ENCODE measurements around the gene EXOC6B.

Gene EXOC6B

DNA sequence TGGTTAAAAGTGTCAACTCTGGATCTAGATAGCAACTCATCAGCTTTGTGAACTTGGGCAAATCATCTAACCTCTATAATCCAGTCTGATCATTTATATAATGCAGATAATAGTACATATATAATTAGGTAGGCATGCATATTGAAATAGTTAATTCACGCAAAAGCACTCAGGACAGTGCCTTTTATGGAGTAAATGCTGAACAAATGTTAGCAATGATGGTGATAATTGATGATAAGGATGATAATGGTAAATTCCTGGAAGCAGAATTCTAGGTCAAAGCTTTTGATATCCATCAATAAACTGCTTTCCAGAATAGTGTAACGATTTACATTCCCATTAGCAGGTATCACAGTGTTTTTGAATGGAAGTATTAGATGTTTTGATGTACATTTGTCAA is 618.5 kb downstream of the EXOC6B start:
- no peaks in the 10 kb centered on the region for H3K9me3 ChIP-seq (replicated peaks; ENCODE audit: insufficient read depth, low read length)
- no peaks in the 10 kb centered on the region for H3F3A ChIP-seq (ENCODE audit: insufficient read depth, low read length)
- no peak overlapping the region for H3K27ac ChIP-seq (ENCODE audit: low read length)
- no peaks in the 10 kb centered on the region for H4K20me1 ChIP-seq (ENCODE audit: insufficient read depth, low read length)
- no peak overlapping the region for H3K4me3 ChIP-seq (ENCODE audit: low read length)
- no peak overlapping the region for H3K9ac ChIP-seq (ENCODE audit: low read length)
- no peaks in the 10 kb centered on the region for H3K9me2 ChIP-seq (replicated peaks; ENCODE audit: insufficient read depth, low read length)
- H3K4me2 ChIP-seq (ENCODE audit: low read depth, low read length), result no peak overlapping the region
- TF ChIP-seq, protein P1, sequence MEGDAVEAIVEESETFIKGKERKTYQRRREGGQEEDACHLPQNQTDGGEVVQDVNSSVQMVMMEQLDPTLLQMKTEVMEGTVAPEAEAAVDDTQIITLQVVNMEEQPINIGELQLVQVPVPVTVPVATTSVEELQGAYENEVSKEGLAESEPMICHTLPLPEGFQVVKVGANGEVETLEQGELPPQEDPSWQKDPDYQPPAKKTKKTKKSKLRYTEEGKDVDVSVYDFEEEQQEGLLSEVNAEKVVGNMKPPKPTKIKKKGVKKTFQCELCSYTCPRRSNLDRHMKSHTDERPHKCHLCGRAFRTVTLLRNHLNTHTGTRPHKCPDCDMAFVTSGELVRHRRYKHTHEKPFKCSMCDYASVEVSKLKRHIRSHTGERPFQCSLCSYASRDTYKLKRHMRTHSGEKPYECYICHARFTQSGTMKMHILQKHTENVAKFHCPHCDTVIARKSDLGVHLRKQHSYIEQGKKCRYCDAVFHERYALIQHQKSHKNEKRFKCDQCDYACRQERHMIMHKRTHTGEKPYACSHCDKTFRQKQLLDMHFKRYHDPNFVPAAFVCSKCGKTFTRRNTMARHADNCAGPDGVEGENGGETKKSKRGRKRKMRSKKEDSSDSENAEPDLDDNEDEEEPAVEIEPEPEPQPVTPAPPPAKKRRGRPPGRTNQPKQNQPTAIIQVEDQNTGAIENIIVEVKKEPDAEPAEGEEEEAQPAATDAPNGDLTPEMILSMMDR (IDR thresholded peaks at IDR 0.05; ENCODE audit: low read length), result no peak
- TF ChIP-seq EZH2phosphoT487 (IDR thresholded peaks at IDR 0.05; ENCODE audit: low read length), result no peak
- TF ChIP-seq EZH2 (optimal IDR thresholded peaks at IDR 0.05; ENCODE audit: low read depth, low read length), result no peak
- no peaks in the 10 kb centered on the region for H3K79me2 ChIP-seq (ENCODE audit: low read length)
- H3K27me3 ChIP-seq (replicated peaks; ENCODE audit: insufficient read depth, low read length), result no peaks in the 10 kb centered on the region
- no peaks in the 10 kb centered on the region for H3K4me1 ChIP-seq (ENCODE audit: low read length)
- no peak for DNase-seq
- no peak overlapping the region for H2AFZ ChIP-seq (ENCODE audit: low read length)
- no peaks in the 10 kb centered on the region for H3K36me3 ChIP-seq (replicated peaks; ENCODE audit: insufficient read depth, low read length)

DNA sequence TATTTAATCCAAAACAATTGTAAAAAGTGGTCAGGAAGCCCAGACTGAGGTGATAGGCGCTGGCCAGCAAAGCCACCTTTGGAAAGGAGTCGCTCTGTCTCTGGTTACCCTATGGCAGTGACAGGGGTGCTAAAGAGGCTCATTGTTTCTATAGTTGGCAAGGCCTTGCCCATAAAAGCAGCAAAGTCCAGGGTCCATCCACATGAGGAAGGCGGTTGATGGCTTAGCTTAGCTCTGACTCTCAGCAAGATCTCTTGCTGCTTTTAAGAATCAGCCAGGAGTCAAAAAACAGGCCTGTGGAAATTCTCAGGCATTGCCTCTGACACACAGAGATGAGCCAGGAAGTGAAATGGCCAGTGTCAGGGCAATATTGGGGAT is 620.3 kb downstream of the EXOC6B start:
- Histone ChIP-seq H3K4me3 (ENCODE audit: low read length) (no peak overlapping the region), H3K27ac (ENCODE audit: low read length) (no peak overlapping the region), H3K27me3 (replicated peaks; ENCODE audit: insufficient read depth, low read length) (no peaks in the 10 kb centered on the region), H3K9me2 (replicated peaks; ENCODE audit: insufficient read depth, low read length) (no peaks in the 10 kb centered on the region), H3K9me3 (replicated peaks; ENCODE audit: insufficient read depth, low read length) (no peaks in the 10 kb centered on the region), H3K9ac (ENCODE audit: low read length) (no peak overlapping the region), H3K4me2 (ENCODE audit: low read depth, low read length) (no peak overlapping the region), H3K36me3 (replicated peaks; ENCODE audit: insufficient read depth, low read length) (no peaks in the 10 kb centered on the region), H2AFZ (ENCODE audit: low read length) (no peak overlapping the region), H3K79me2 (ENCODE audit: low read length) (no peaks in the 10 kb centered on the region), H3K4me1 (ENCODE audit: low read length) (no peaks in the 10 kb centered on the region), H3F3A (ENCODE audit: insufficient read depth, low read length) (no peaks in the 10 kb centered on the region), H4K20me1 (ENCODE audit: insufficient read depth, low read length) (no peaks in the 10 kb centered on the region)
- TF ChIP-seq, protein P1 (IDR thresholded peaks at IDR 0.05; ENCODE audit: low read length), result no peak
- TF ChIP-seq EZH2phosphoT487 (IDR thresholded peaks at IDR 0.05; ENCODE audit: low read length), result no peak
- DNase-seq, result no peak

DNA sequence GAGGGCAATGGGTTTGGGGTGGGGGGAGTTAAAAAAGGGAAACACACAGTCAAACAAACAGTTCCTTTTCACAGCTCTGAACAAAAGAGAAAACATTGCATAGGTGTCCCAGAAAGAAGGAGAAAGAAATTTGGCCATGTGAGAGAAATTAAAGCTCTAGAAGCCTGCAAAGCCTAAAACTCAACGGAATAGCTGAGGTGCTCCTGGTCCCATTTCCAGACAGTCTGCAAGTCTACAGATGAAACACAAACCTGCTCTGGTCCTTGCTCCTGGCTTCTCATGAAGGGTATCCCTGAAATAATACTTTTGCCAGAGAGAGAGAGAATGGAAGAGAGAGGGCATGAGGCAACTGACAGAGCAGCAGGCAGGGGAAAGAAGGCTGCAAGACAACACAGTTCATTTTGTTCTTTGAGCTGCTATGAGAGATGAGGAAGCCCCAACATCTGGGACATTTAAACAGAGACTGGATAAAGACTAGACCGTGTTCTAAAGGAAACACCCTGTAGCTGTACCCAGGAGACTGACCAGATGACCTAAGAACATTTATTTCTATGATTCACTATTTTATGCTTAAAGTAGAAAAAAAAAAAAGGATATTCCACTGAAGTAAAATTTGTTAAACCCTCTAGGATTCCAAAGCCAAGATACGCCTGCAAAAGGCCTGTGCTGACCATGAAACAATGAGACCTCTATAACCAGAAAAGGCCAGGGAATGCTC is 620.9 kb downstream of the EXOC6B start:
- H3K4me3 ChIP-seq (ENCODE audit: low read length), result no peak overlapping the region
- no peak overlapping the region for H3K27ac ChIP-seq (ENCODE audit: low read length)
- H3K4me2 ChIP-seq (ENCODE audit: low read depth, low read length), result no peak overlapping the region

More for the DNA sequence above, 620.9 kb downstream of the EXOC6B start:
- Histone ChIP-seq H3K9me3 (replicated peaks; ENCODE audit: insufficient read depth, low read length) (no peaks in the 10 kb centered on the region), H3K9ac (ENCODE audit: low read length) (no peak overlapping the region), H3K4me1 (ENCODE audit: low read length) (no peaks in the 10 kb centered on the region), H3K27me3 (replicated peaks; ENCODE audit: insufficient read depth, low read length) (no peaks in the 10 kb centered on the region), H2AFZ (ENCODE audit: low read length) (no peak overlapping the region), H4K20me1 (ENCODE audit: insufficient read depth, low read length) (no peaks in the 10 kb centered on the region), H3F3A (ENCODE audit: insufficient read depth, low read length) (no peaks in the 10 kb centered on the region), H3K79me2 (ENCODE audit: low read length) (no peaks in the 10 kb centered on the region), H3K36me3 (replicated peaks; ENCODE audit: insufficient read depth, low read length) (no peaks in the 10 kb centered on the region), H3K9me2 (replicated peaks; ENCODE audit: insufficient read depth, low read length) (no peaks in the 10 kb centered on the region)
- TF ChIP-seq, protein P1 (IDR thresholded peaks at IDR 0.05; ENCODE audit: low read length), result no peak
- no peak for TF ChIP-seq EZH2phosphoT487 (IDR thresholded peaks at IDR 0.05; ENCODE audit: low read length)
- TF ChIP-seq EZH2 (optimal IDR thresholded peaks at IDR 0.05; ENCODE audit: low read depth, low read length), result no peak
- no peak for DNase-seq

Measured in MM.1S (cell line).